Tibial artery (tissue), 4 donors: ENCODE measurements around the gene ENDOU.

ENCODE experiments used
- DNase-seq, 2 donors: peaks; one replicate each; pipeline ENCODE4 v3.0.0-alpha.2; 2019
- H3K27ac ChIP-seq, 2 donors: fragments of 200-600 bp; sonication (generic) in 1 of 2; 1 replicate in 1 of 2; 2 replicates in 1 of 2; pipeline ENCODE4 v1.5.1; 2018 to 2019; ENCODE audit warnings: mild to moderate bottlenecking in 1 of 2
- H3K27me3 ChIP-seq, 2 donors: fragments of 200-600 bp; sonication (generic) in 1 of 2; one replicate each; pipeline versions ENCODE4 v1.5.1 to v1.6.0; 2016 to 2019
- H3K36me3 ChIP-seq, 3 donors: fragments of 200-600 bp; sonication (generic) in 2 of 3; one replicate each; pipeline ENCODE4 v1.5.1; 2016 to 2019; ENCODE audit warnings: mild to moderate bottlenecking in 2 of 3
- H3K4me1 ChIP-seq, 4 donors: fragments of 200-600 bp; sonication (generic) in 2 of 4; 1 replicate in 3 of 4; 2 replicates in 1 of 4; pipeline ENCODE4 v1.5.1; 2016 to 2019
- H3K4me3 ChIP-seq, 2 donors: fragments of 200-600 bp; sonication (generic) in 1 of 2; 1 replicate in 1 of 2; 2 replicates in 1 of 2; pipeline ENCODE4 v1.5.1; 2018 to 2019; ENCODE audit warnings: mild to moderate bottlenecking in 2 of 2
- H3K9me3 ChIP-seq, 3 donors: fragments of 200-600 bp; sonication (generic) in 1 of 3; one replicate each; pipeline ENCODE4 v1.5.1; 2016 to 2019
- CTCF ChIP-seq, 2 experiments: fragments of 200-600 bp in 1 of 2; fragments of 450-650 bp in 1 of 2; IDR thresholded peaks; one replicate each; pipeline ENCODE4 v1.5.1; 2017 to 2019; ENCODE audit warnings: antibody characterized with exemption in 2 of 2, mild to moderate bottlenecking in 1 of 2, moderate library complexity in 1 of 2
- intact Hi-C: fragments of 100-400 bp; cut with DNase I; formaldehyde crosslinking; loops from one replicate; pipeline ENCODE4 v1.15.0; 2023; ENCODE audit warnings: low total_unique reads

The ENDOU gene

GRCh38 chr12:47744778-47745436, 19.6 kb upstream of the ENDOU start:
- no peak overlapping the region for H3K27ac ChIP-seq
- H3K4me3 ChIP-seq: no peak overlapping the region
- H3K36me3 ChIP-seq: peaks cover 0 to 43% (median 22%) of the 10 kb centered on the region in 3 donors
- DNase-seq: no peak
- TF ChIP-seq CTCF (IDR thresholded peaks at IDR 0.05): no peak
- no peaks in the 10 kb centered on the region for H3K27me3 ChIP-seq
- peaks cover 0 to 17% (median 12%) of the 10 kb centered on the region in 4 donors for H3K4me1 ChIP-seq
- intact Hi-C loops: loop anchor here (5.0 kb wide), 1 partner anchor 32 kb away; no protein-coding TSS in a partner anchor
- H3K9me3 ChIP-seq: no peaks in the 10 kb centered on the region

- H3K4me1 ChIP-seq: peaks cover 0 to 17% (median 12%) of the 10 kb centered on the region in 4 donors
- H3K9me3 ChIP-seq: no peaks in the 10 kb centered on the region
- TF ChIP-seq CTCF (IDR thresholded peaks at IDR 0.05): peak; percentile 19 to 29
- H3K27ac ChIP-seq: no peak overlapping the region
- intact Hi-C loops: loop anchor here (5.0 kb wide), 1 partner anchor 33 kb away; no protein-coding TSS in a partner anchor
- DNase-seq: no peak
- H3K4me3 ChIP-seq: no peak overlapping the region
- H3K27me3 ChIP-seq: no peaks in the 10 kb centered on the region
- peaks cover 0 to 43% (median 15%) of the 10 kb centered on the region in 3 donors for H3K36me3 ChIP-seq
Measured at GRCh38 chr12:47744005-47744651, 18.8 kb upstream of the ENDOU start.

- no peak overlapping the region for H3K27ac ChIP-seq
- no peak for DNase-seq
- TF ChIP-seq CTCF (IDR thresholded peaks at IDR 0.05): no peak
- intact Hi-C loops: loop anchor here (5.0 kb wide), 1 partner anchor 34 kb away; no protein-coding TSS in a partner anchor
- no peak overlapping the region for H3K4me3 ChIP-seq
- H3K9me3 ChIP-seq: no peaks in the 10 kb centered on the region
- H3K4me1 ChIP-seq: peaks cover 0 to 17% (median 13%) of the 10 kb centered on the region in 4 donors
- H3K36me3 ChIP-seq: peaks cover 0 to 37% (median 10%) of the 10 kb centered on the region in 3 donors
- no peaks in the 10 kb centered on the region for H3K27me3 ChIP-seq
Measured at GRCh38 chr12:47743311-47743860, 18.1 kb upstream of the ENDOU start.

GRCh38 chr12:47742253-47742825, 17.0 kb upstream of the ENDOU start:
- intact Hi-C loops: loop anchor here (5.0 kb wide), 1 partner anchor 35 kb away; no protein-coding TSS in a partner anchor
- TF ChIP-seq CTCF (IDR thresholded peaks at IDR 0.05): peak; percentile 96 to 98

GRCh38 chr12:47741340-47741703, 16.0 kb upstream of the ENDOU start:
- no peak for TF ChIP-seq CTCF (IDR thresholded peaks at IDR 0.05)
- Histone ChIP-seq H3K27ac (peak overlapping the region in 1 of 2 donors; percentile 11), H3K9me3 (no peaks in the 10 kb centered on the region), H3K27me3 (no peaks in the 10 kb centered on the region), H3K36me3 (peaks cover 0 to 17% (median 0%) of the 10 kb centered on the region in 3 donors), H3K4me1 (peaks cover 7 to 38% (median 31%) of the 10 kb centered on the region in 4 donors), H3K4me3 (no peak overlapping the region)
- intact Hi-C loops: loop anchor here (5.0 kb wide), 1 partner anchor 36 kb away; no protein-coding TSS in a partner anchor
- DNase-seq: peak; percentile 86 to 88

More at GRCh38 chr12:47742253-47742825, 17.0 kb upstream of the ENDOU start:
- Histone ChIP-seq H3K27me3 (no peaks in the 10 kb centered on the region), H3K4me1 (peaks cover 7 to 27% (median 22%) of the 10 kb centered on the region in 4 donors), H3K9me3 (no peaks in the 10 kb centered on the region), H3K36me3 (peaks cover 0 to 27% (median 3%) of the 10 kb centered on the region in 3 donors), H3K4me3 (no peak overlapping the region), H3K27ac (no peak overlapping the region)
- peak in 1 of 2 donors; percentile 47 for DNase-seq
